ENCODE results near the gene TUBGCP2. TPM values are rescaled to one million over a fixed set of nuclear protein-coding genes. Genes with fewer than 3 reads are reported as not detected.
A peak's percentile ranks its signal among the peaks of the same experiment; 100 is the strongest.

TUBGCP2 gene
- total and polyA plus RNA-seq, 2 of the 13 experiments (the other 11 are each of a cell fraction or from before 2014, with no cell fraction given), result 21.3 to 34.5 TPM

DNA sequence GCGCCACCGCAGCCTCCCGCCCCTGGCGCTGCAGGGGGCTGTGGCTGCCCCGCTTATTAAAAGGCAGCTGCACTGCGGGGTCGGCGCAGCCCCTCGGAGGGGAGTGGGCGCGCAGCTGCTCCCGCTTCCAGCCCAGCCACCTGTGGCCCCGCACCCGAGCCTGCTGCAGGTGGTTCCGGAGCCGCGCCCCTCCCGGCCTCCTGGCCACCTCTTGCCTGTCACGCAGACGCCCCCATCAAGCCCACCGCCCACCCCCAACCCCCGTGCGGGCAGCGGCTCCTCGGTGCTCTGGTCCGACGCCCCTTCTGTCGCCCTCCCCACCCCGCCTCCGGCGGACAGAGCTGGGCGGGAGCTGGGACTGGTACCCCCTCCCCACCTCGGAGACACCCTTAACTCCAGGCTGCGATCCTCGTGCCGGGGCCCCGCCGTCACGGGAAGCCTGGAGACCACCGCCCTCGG, 27.5 kb upstream of the TUBGCP2 start:
- CTCF ChIA-PET (ENCODE audit: low intra/inter-chr PET ratio, low total read pairs), result no interaction called here
- Histone ChIP-seq H2AFZ (ENCODE audit: low read length) (no peak overlapping the region), H3K27me3 (ENCODE audit: control insufficient read depth in 1 of 2, insufficient read depth in 2 of 2, low read length in 2 of 2) (peaks cover 6 to 63% of the 10 kb centered on the region in 2 experiments; a peak in 4 of 5 replicates)

DNA sequence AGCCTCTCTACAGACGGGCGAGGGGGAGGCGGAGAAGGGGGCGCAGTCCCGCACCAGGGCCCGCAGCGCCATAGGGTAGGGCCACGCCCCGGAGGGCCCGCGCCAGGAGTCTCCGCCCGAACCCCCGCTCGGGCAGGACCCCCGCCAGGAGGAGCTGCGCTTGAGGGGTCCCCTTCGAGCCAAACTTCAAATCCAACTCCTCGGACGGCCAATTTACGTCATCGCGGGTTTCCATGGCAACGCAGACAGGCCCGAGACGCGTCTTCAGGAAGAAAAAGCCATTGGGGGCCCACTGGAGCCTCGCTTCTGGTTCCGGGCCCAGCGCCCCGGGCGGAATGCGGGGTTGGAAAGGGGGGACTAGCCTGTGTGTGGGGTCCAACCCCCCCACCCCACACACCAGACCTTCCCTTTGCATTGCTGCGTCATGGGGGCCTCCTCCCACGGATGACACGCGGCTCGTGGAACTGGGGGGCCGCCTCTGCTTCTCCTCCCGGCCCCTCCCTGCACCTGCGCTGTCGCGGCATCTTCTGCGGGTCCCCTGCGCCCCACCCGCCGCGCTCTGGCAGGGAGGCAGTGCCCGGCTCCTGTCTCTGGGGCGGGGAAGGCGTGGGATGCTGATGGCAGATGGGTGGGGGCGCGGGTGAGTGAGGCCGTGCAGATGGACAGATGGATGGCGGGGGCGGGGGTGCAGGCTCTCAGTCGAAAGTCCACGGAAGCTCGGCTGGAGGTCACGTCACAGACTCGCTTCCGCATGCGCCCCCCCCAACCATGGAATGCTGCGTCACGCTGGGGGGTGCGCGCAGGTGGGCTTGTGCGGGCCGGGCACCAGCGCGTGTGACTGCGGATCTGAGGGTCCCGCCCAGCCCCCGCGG, 26.8 kb upstream of the TUBGCP2 start:
- BruUV-seq (replicated peaks), result no TSS peak
- POLR2A ChIA-PET, result interaction anchor here (0.9 to 2.2 kb wide), 3 partner anchors 11 to 22 kb away, joined by 3 to 8 read pairs (median 5); partner anchors contain the start of genes FUOM and PRAP1
- TF ChIP-seq TEAD3 (CRISPR knock-in tag; optimal IDR thresholded peaks at IDR 0.05; ENCODE audit: borderline replicate concordance), result no peak
- no peak for TF ChIP-seq CHD2 (IDR thresholded peaks at IDR 0.05; ENCODE audit: low read depth, low read length)
- TF ChIP-seq, protein P1, sequence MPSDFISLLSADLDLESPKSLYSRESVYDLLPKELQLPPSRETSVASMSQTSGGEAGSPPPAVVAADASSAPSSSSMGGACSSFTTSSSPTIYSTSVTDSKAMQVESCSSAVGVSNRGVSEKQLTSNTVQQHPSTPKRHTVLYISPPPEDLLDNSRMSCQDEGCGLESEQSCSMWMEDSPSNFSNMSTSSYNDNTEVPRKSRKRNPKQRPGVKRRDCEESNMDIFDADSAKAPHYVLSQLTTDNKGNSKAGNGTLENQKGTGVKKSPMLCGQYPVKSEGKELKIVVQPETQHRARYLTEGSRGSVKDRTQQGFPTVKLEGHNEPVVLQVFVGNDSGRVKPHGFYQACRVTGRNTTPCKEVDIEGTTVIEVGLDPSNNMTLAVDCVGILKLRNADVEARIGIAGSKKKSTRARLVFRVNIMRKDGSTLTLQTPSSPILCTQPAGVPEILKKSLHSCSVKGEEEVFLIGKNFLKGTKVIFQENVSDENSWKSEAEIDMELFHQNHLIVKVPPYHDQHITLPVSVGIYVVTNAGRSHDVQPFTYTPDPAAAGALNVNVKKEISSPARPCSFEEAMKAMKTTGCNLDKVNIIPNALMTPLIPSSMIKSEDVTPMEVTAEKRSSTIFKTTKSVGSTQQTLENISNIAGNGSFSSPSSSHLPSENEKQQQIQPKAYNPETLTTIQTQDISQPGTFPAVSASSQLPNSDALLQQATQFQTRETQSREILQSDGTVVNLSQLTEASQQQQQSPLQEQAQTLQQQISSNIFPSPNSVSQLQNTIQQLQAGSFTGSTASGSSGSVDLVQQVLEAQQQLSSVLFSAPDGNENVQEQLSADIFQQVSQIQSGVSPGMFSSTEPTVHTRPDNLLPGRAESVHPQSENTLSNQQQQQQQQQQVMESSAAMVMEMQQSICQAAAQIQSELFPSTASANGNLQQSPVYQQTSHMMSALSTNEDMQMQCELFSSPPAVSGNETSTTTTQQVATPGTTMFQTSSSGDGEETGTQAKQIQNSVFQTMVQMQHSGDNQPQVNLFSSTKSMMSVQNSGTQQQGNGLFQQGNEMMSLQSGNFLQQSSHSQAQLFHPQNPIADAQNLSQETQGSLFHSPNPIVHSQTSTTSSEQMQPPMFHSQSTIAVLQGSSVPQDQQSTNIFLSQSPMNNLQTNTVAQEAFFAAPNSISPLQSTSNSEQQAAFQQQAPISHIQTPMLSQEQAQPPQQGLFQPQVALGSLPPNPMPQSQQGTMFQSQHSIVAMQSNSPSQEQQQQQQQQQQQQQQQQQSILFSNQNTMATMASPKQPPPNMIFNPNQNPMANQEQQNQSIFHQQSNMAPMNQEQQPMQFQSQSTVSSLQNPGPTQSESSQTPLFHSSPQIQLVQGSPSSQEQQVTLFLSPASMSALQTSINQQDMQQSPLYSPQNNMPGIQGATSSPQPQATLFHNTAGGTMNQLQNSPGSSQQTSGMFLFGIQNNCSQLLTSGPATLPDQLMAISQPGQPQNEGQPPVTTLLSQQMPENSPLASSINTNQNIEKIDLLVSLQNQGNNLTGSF (CRISPR knock-in tag; IDR thresholded peaks at IDR 0.05), result no peak
- TF ChIP-seq KLF16 (CRISPR knock-in tag; IDR thresholded peaks at IDR 0.05), result no peak
- 0 out of 2 replicates have a peak, but pooled peaks have one; percentile 11 for TF ChIP-seq ZNF451 (CRISPR knock-in tag; IDR thresholded peaks at IDR 0.05)
- TF ChIP-seq RFX1 (IDR thresholded peaks at IDR 0.05), result peak; percentile 57
- TF ChIP-seq ZNF816 (CRISPR knock-in tag; IDR thresholded peaks at IDR 0.05; ENCODE audit: borderline replicate concordance), result no peak
- TF ChIP-seq KMT2B (CRISPR knock-in tag; IDR thresholded peaks at IDR 0.05), result no peak
- TF ChIP-seq RFX3 (CRISPR knock-in tag; IDR thresholded peaks at IDR 0.05), result peak; percentile 75
- peak; percentile 38; the same call in 1 of the 2 replicates for TF ChIP-seq MAFG (CRISPR knock-in tag; IDR thresholded peaks at IDR 0.05)
- TF ChIP-seq ZBTB3 (CRISPR knock-in tag; IDR thresholded peaks at IDR 0.05; ENCODE audit: borderline replicate concordance, low read depth), result no peak

More for the DNA sequence above, 27.5 kb upstream of the TUBGCP2 start:
- intact Hi-C loops (cut with micrococcal nuclease; ENCODE audit: unreplicated experiment) (no loop called here), in situ Hi-C loops (cut with HindIII; ENCODE audit: extremely low pct_ligation_motif_present, low pct_unique_long_range_greater_than_20kb) (no loop called here)
- H3K9ac ChIP-seq (ENCODE audit: insufficient read depth, low read depth, low read length), result no peak overlapping the region
- DNase-seq (ENCODE audit: low spot score), result no peak
- H3K4me1 ChIP-seq (ENCODE audit: insufficient read depth, low read length), result peaks cover 21% of the 10 kb centered on the region
- peak overlapping the region; percentile 64; the same call in 1 of the 2 replicates for H3K4me2 ChIP-seq (ENCODE audit: low read depth, low read length)
- H3K9me3 ChIP-seq (ENCODE audit: low read length), result no peaks in the 10 kb centered on the region
- no peaks in the 10 kb centered on the region for H3K79me2 ChIP-seq (ENCODE audit: insufficient read depth, low read length)
- peak overlapping the region in 1 of 3 experiments; percentile 72; a peak in 1 of 6 replicates for H3K4me3 ChIP-seq (replicated peaks in 1 of 3; ENCODE audit: insufficient read depth in 1 of 3, low read depth in 2 of 3, low read length in 3 of 3)
- no peak; the same call in 1 of the 3 replicates for ATAC-seq
- H4K20me1 ChIP-seq (ENCODE audit: insufficient read depth, low read length), result no peaks in the 10 kb centered on the region
- BruUV-seq (replicated peaks), result no TSS peak
- 3% methylated on average over 5 of the region's 41 CpGs for WGBS (ENCODE audit: low lambda C conversion rate)
- TF ChIP-seq ARNT2 (CRISPR knock-in tag; IDR thresholded peaks at IDR 0.05; ENCODE audit: low read depth) (0 out of 2 replicates have a peak, but pooled peaks have one; percentile 28), ZMAT3 (CRISPR knock-in tag; conservative IDR thresholded peaks at IDR 0.05) (no peak)
- no peaks in the 10 kb centered on the region for H3K36me3 ChIP-seq (replicated peaks in 1 of 2; ENCODE audit: control insufficient read depth in 1 of 2, insufficient read depth in 2 of 2, low read length in 2 of 2)
- H3K27ac ChIP-seq (ENCODE audit: extremely low read length, insufficient read depth, low read length), result no peak overlapping the region
- FAIRE-seq, result no peak
- POLR2A ChIA-PET, result interaction anchor here (0.9 to 2.2 kb wide), 2 partner anchors 11 to 12 kb away, joined by 5 to 8 read pairs; partner anchors contain the start of gene PRAP1

More for the DNA sequence above, 26.8 kb upstream of the TUBGCP2 start:
- CTCF ChIA-PET (ENCODE audit: low intra/inter-chr PET ratio, low total read pairs), result no interaction called here
- no peaks in the 10 kb centered on the region for H3K9me3 ChIP-seq (ENCODE audit: low read length)
- H3K36me3 ChIP-seq (replicated peaks in 1 of 2; ENCODE audit: control insufficient read depth in 1 of 2, insufficient read depth in 2 of 2, low read length in 2 of 2), result no peaks in the 10 kb centered on the region
- no peak overlapping the region for H3K27ac ChIP-seq (ENCODE audit: extremely low read length, insufficient read depth, low read length)
- H3K27me3 ChIP-seq (ENCODE audit: control insufficient read depth in 1 of 2, insufficient read depth in 2 of 2, low read length in 2 of 2), result peaks cover 6 to 67% of the 10 kb centered on the region in 2 experiments; a peak in 4 of 5 replicates
- DNase-seq (ENCODE audit: low spot score) (no peak), ATAC-seq (peak; percentile 54), FAIRE-seq (no peak)
- no peaks in the 10 kb centered on the region for H3K79me2 ChIP-seq (ENCODE audit: insufficient read depth, low read length)
- H3K9ac ChIP-seq (ENCODE audit: insufficient read depth, low read depth, low read length), result 0 out of 2 replicates have a peak overlapping the region, but pooled peaks have one; percentile 8
- H3K4me2 ChIP-seq (ENCODE audit: low read depth, low read length), result peak overlapping the region; percentile 64
- H2AFZ ChIP-seq (ENCODE audit: low read length), result no peak overlapping the region
- in situ Hi-C loops (cut with HindIII; ENCODE audit: extremely low pct_ligation_motif_present, low pct_unique_long_range_greater_than_20kb) (no loop called here), intact Hi-C loops (cut with micrococcal nuclease; ENCODE audit: unreplicated experiment) (no loop called here)
- peak overlapping the region; percentile 19 to 72 (median 42); a peak in 4 of 6 replicates for H3K4me3 ChIP-seq (replicated peaks in 1 of 3; ENCODE audit: insufficient read depth in 1 of 3, low read depth in 2 of 3, low read length in 3 of 3)
- H4K20me1 ChIP-seq (ENCODE audit: insufficient read depth, low read length), result no peaks in the 10 kb centered on the region
- WGBS (ENCODE audit: low lambda C conversion rate), result 8% methylated on average over 11 of the region's 75 CpGs
- peaks cover 21% of the 10 kb centered on the region for H3K4me1 ChIP-seq (ENCODE audit: insufficient read depth, low read length)
